Smooth muscle cell (in vitro differentiated cells): ENCODE measurements around the gene FTHL17. TPM values are rescaled to one million over a fixed set of nuclear protein-coding genes. Genes with fewer than 3 reads are reported as not detected.

ENCODE experiments used
- DNase-seq: peaks from one replicate; lab custom pipeline; 2025; ENCODE audit not compliant: unreplicated experiment; lab: John Stamatoyannopoulos, UW
- H2AFZ ChIP-seq: fragments of 200-600 bp; sonication (generic); 2 replicates; pipeline ENCODE4 v1.6.0; 2016; ENCODE audit warnings: antibody characterized with exemption, low read depth, mild to moderate bottlenecking
- H3F3A ChIP-seq: fragments of 200-600 bp; sonication (generic); 2 replicates; pipeline ENCODE4 v1.6.0; 2017; ENCODE audit warnings: antibody characterized with exemption, low read depth
- H3K27ac ChIP-seq: fragments of 200-600 bp; sonication (generic); 2 replicates; pipeline ENCODE4 v1.5.1; 2016; ENCODE audit warnings: low read depth, mild to moderate bottlenecking
- H3K27me3 ChIP-seq: fragments of 200-600 bp; sonication (generic); 2 replicates; pipeline ENCODE4 v1.6.1; 2016; ENCODE audit warnings: low read depth, mild to moderate bottlenecking
- H3K36me3 ChIP-seq: fragments of 200-600 bp; sonication (generic); 2 replicates; pipeline ENCODE4 v1.5.1; 2016; ENCODE audit warnings: low read depth
- H3K4me1 ChIP-seq: fragments of 200-600 bp; sonication (generic); 2 replicates; pipeline ENCODE4 v1.5.1; 2016; ENCODE audit warnings: low read depth
- H3K4me2 ChIP-seq: fragments of 200-600 bp; sonication (generic); 2 replicates; pipeline ENCODE4 v1.6.0; 2016; ENCODE audit warnings: mild to moderate bottlenecking
- H3K4me3 ChIP-seq: fragments of 200-600 bp; sonication (generic); 2 replicates; pipeline ENCODE4 v1.5.1; 2016; ENCODE audit warnings: mild to moderate bottlenecking
- H3K79me2 ChIP-seq: fragments of 200-600 bp; sonication (generic); 2 replicates; pipeline ENCODE4 v1.6.0; 2016; ENCODE audit warnings: low read depth, mild to moderate bottlenecking
- H3K9ac ChIP-seq: fragments of 200-600 bp; sonication (generic); 2 replicates; pipeline ENCODE4 v1.6.0; 2016; ENCODE audit warnings: low read depth
- H3K9me3 ChIP-seq: fragments of 200-600 bp; sonication (generic); replicated peaks from 2 replicates; pipeline ENCODE4 v1.5.1; 2016; ENCODE audit warnings: low read depth
- H4K20me1 ChIP-seq: fragments of 200-600 bp; sonication (generic); 2 replicates; pipeline ENCODE4 v1.6.0; 2016; ENCODE audit warnings: low read depth
- WGBS: methylation state at CpG from one replicate; pipeline ENCODE4 v1.1.7; 2016; ENCODE audit warnings: low lambda C conversion rate; 5-methylcytosine and 5-hydroxymethylcytosine counted together
- polyA plus RNA-seq: library from polyadenylated mRNA; unstranded; fragments of >200 nt; fragmentation: Nextera tagmentation; extraction: Ambion mirVana; gene quantifications from 2 replicates; pipeline ENCODE4 v1.2.1, GENCODE V29; 2016
- total RNA-seq: library from RNA; depleted of rRNA; stranded (reverse); fragments of >200 nt; gene quantifications from 2 replicates; pipeline ENCODE4 v1.2.3, GENCODE V29; 2014
- TF ChIP-seq, protein P1 (sequence below): fragments of 200-600 bp; sonication (generic); IDR thresholded peaks from 2 replicates; pipeline ENCODE4 v1.5.1; 2017; ENCODE audit warnings: borderline replicate concordance, mild to moderate bottlenecking, antibody characterized with exemption; ENCODE audit not compliant: insufficient read depth, poor library complexity, severe bottlenecking

Gene FTHL17
- total and polyA plus RNA-seq, 2 experiments from 2014 or later: not detected

- Histone ChIP-seq H3K9me3 (no peaks in the 10 kb centered on the region), H3K4me1 (no peaks in the 10 kb centered on the region), H2AFZ (no peak overlapping the region), H3K4me3 (no peak overlapping the region), H3K79me2 (no peaks in the 10 kb centered on the region), H4K20me1 (no peaks in the 10 kb centered on the region), H3K27ac (no peak overlapping the region), H3K9ac (no peak overlapping the region), H3K4me2 (no peak overlapping the region), H3K27me3 (peaks cover 3% of the 10 kb centered on the region), H3K36me3 (no peaks in the 10 kb centered on the region), H3F3A (no peaks in the 10 kb centered on the region)
- TF ChIP-seq, protein P1, sequence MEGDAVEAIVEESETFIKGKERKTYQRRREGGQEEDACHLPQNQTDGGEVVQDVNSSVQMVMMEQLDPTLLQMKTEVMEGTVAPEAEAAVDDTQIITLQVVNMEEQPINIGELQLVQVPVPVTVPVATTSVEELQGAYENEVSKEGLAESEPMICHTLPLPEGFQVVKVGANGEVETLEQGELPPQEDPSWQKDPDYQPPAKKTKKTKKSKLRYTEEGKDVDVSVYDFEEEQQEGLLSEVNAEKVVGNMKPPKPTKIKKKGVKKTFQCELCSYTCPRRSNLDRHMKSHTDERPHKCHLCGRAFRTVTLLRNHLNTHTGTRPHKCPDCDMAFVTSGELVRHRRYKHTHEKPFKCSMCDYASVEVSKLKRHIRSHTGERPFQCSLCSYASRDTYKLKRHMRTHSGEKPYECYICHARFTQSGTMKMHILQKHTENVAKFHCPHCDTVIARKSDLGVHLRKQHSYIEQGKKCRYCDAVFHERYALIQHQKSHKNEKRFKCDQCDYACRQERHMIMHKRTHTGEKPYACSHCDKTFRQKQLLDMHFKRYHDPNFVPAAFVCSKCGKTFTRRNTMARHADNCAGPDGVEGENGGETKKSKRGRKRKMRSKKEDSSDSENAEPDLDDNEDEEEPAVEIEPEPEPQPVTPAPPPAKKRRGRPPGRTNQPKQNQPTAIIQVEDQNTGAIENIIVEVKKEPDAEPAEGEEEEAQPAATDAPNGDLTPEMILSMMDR: no peak
- 69% methylated on average over 3 of the region's 3 CpGs for WGBS
- no peak for DNase-seq
Observed at GRCh38 chrX:31057291-31057690, 14.6 kb downstream of the FTHL17 start.

GRCh38 chrX:31053621-31054020 is 18.2 kb downstream of the FTHL17 start:
- Histone ChIP-seq H3K36me3 (no peaks in the 10 kb centered on the region), H2AFZ (no peak overlapping the region), H3K4me1 (no peaks in the 10 kb centered on the region), H3F3A (no peaks in the 10 kb centered on the region), H3K27ac (no peak overlapping the region), H3K27me3 (no peaks in the 10 kb centered on the region), H3K4me3 (no peak overlapping the region), H3K79me2 (no peaks in the 10 kb centered on the region), H3K9me3 (no peaks in the 10 kb centered on the region), H3K9ac (no peak overlapping the region), H3K4me2 (no peak overlapping the region), H4K20me1 (no peaks in the 10 kb centered on the region)
- no peak for DNase-seq
- WGBS: 60% methylated on average over 3 of the region's 3 CpGs
- TF ChIP-seq, protein P1: no peak

DNA sequence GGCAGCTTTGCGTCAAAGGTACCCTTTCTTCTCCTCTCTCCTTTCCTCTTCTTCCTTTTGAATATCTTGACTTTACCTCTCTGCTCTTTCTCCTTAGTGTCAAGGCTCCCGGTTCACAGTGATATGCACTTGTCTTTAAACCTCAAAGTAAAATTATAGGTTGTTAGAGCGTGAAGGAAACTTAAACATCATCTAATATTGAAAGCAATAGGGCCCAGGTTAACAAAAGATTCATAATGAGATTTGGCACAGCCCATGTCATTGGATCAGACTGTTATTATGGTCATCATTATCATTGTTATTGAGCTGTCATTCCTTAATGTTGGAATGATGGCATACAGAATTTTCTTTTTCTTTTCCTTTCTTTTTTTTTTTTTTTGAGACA is 32.5 kb downstream of the FTHL17 start:
- Histone ChIP-seq H4K20me1 (no peaks in the 10 kb centered on the region), H3K27ac (no peak overlapping the region), H3K9ac (no peak overlapping the region), H2AFZ (no peak overlapping the region), H3K79me2 (no peaks in the 10 kb centered on the region), H3K27me3 (no peaks in the 10 kb centered on the region), H3K4me3 (no peak overlapping the region), H3K4me1 (no peaks in the 10 kb centered on the region), H3K36me3 (no peaks in the 10 kb centered on the region), H3F3A (no peaks in the 10 kb centered on the region), H3K9me3 (no peaks in the 10 kb centered on the region), H3K4me2 (no peak overlapping the region)
- no peak for DNase-seq
- TF ChIP-seq, protein P1: no peak
- 70% methylated on average over 3 of the region's 3 CpGs for WGBS

- H3K9ac ChIP-seq: no peak overlapping the region
- H3K79me2 ChIP-seq: no peaks in the 10 kb centered on the region
- no peaks in the 10 kb centered on the region for H3K4me1 ChIP-seq
- TF ChIP-seq, protein P1: peak; percentile 60
- no peak overlapping the region for H2AFZ ChIP-seq
- no peaks in the 10 kb centered on the region for H3K9me3 ChIP-seq
- no peaks in the 10 kb centered on the region for H4K20me1 ChIP-seq
- H3K27me3 ChIP-seq: no peaks in the 10 kb centered on the region
- H3F3A ChIP-seq: no peaks in the 10 kb centered on the region
- no peak overlapping the region for H3K4me3 ChIP-seq
- H3K4me2 ChIP-seq: no peak overlapping the region
- H3K27ac ChIP-seq: no peak overlapping the region
- no peaks in the 10 kb centered on the region for H3K36me3 ChIP-seq
- no peak for DNase-seq
- 32% methylated on average over 6 of the region's 6 CpGs for WGBS
Observed at GRCh38 chrX:31038575-31039326, 33.1 kb downstream of the FTHL17 start.
